PC-9 (cell line): ENCODE data around the gene ANKRD2.

Experiments used
- EZH2 ChIP-seq: fragments of 200-600 bp; sonication (generic); IDR thresholded peaks from 2 replicates; pipeline ENCODE4 v1.8.0; 2017; ENCODE audit warnings: antibody characterized with exemption, low read depth
- TF ChIP-seq, protein P1 (sequence below): fragments of 200-600 bp; sonication (generic); conservative IDR thresholded peaks from 2 replicates; pipeline ENCODE4 v1.6.1; 2017; ENCODE audit warnings: mixed run types, antibody characterized with exemption, mild to moderate bottlenecking, moderate library complexity

DNA sequence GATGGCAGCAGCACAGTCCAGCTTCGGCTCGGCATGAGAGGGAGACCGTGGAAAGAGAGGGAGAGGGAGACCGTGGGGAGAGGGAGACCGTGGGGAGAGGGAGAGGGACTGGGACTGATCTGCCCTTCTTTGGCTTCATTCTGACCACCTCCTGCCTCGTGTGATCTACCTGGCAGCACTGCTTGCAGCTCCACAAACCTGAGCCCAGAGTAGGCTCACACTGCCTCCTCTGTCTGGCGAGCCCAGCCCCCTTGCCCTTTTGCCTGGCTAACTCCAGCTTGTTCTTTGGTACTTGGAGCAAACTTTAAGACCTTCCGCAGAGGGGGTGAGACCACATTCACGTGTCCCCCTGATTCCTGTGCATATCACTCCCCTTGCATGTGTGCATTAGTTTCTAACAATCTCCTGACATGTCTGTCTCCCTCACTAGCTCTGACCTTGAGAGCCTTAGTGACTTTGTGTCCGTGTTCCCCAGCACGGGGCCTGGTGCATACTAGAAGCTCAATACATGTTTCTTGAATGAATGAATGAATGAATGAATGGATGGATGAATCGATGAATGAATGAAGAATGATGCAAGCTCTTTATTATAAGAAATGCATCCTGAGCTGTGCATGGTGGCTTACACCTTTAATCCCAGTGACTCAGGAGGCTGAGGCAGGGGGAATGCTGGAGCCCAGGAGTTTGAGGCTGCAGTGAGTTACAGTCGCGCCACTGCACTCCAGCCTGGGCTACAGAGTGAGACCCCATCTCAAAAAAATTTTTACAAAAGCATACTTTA lies 42.7 kb upstream of the ANKRD2 start:
- TF ChIP-seq, protein P1, sequence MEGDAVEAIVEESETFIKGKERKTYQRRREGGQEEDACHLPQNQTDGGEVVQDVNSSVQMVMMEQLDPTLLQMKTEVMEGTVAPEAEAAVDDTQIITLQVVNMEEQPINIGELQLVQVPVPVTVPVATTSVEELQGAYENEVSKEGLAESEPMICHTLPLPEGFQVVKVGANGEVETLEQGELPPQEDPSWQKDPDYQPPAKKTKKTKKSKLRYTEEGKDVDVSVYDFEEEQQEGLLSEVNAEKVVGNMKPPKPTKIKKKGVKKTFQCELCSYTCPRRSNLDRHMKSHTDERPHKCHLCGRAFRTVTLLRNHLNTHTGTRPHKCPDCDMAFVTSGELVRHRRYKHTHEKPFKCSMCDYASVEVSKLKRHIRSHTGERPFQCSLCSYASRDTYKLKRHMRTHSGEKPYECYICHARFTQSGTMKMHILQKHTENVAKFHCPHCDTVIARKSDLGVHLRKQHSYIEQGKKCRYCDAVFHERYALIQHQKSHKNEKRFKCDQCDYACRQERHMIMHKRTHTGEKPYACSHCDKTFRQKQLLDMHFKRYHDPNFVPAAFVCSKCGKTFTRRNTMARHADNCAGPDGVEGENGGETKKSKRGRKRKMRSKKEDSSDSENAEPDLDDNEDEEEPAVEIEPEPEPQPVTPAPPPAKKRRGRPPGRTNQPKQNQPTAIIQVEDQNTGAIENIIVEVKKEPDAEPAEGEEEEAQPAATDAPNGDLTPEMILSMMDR, result no peak
- TF ChIP-seq EZH2, result no peak
